ENCODE data around the gene HAO1. TPM values are rescaled to one million over a fixed set of nuclear protein-coding genes. Genes with fewer than 3 reads are reported as not detected.

HAO1 gene
- polyA plus RNA-seq, 1 of the 3 experiments (the other 2 are of a cell fraction), result not detected

DNA sequence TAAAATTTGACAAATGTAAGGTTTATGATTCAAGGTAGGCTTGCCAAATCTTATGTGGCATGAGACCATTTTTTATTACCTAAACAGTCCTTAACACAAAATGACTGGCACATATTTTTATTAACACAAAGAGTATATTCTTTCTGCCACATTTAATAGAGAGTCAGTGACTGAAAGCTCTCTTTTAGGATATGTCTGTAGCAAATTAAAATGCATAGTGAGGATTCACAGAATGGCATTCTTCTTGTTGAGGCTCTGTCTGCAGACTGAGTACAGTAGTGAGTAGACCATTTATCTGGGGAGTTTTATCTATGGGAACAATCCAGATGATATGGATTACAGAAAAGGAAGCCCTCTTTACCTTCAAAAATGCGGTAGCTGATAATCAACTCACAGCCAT lies 56.5 kb downstream of the HAO1 start:
- ChIA-PET CTCF (interaction anchor here (0.9 kb wide), 1 partner anchor 125 kb away, joined by 3 read pairs; no protein-coding TSS in a partner anchor), POLR2A (no interaction called here)

DNA sequence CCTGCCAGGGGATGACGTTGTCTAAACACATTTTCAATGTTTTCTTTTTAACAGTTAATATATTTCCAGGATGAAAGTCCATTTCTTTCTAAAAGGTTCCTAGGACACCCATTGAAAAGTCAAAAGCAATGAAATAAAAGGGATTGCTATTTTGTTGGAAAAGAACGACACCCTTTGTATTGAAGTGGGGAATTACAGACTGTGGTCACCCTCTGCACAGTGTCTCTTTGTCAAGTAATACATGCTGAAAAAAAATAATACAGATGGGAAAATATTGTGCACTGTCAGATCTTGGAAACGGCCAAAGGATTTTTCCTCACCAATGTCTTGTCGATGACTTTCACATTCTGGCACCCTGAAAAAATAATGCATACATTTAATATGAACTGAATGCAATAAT lies 56.9 kb downstream of the HAO1 start:
- no peaks in the 10 kb centered on the region for H3K9me3 ChIP-seq
- no peaks in the 10 kb centered on the region for H3K4me1 ChIP-seq (ENCODE audit: control insufficient read depth in 1 of 2, insufficient read depth in 2 of 2, low read depth in 1 of 2, low read length in 1 of 2)
- CTCF ChIA-PET, result interaction anchor here (0.9 kb wide), 1 partner anchor 126 kb away, joined by 3 read pairs; no protein-coding TSS in a partner anchor
- H3K9ac ChIP-seq, result no peak overlapping the region
- peaks cover 5% of the 10 kb centered on the region; the same call in 1 of the 2 replicates for H3K27me3 ChIP-seq (ENCODE audit: insufficient read depth)
- 12% methylated on average over 4 of the region's 4 CpGs for WGBS (ENCODE audit: low lambda C conversion rate)
- no peaks in the 10 kb centered on the region for H3K79me2 ChIP-seq (ENCODE audit: insufficient read depth)
- H3K27ac ChIP-seq (ENCODE audit: low read depth in 2 of 2, low read length in 1 of 2), result no peak overlapping the region
- H4K20me1 ChIP-seq (ENCODE audit: insufficient read depth), result no peaks in the 10 kb centered on the region
- H2AFZ ChIP-seq (ENCODE audit: low read depth), result no peak overlapping the region
- no peak overlapping the region for H3K4me3 ChIP-seq (ENCODE audit: low read depth in 2 of 2, low read length in 1 of 2)
- H3F3A ChIP-seq (replicated peaks; ENCODE audit: insufficient read depth), result no peaks in the 10 kb centered on the region
- TF ChIP-seq PBX3 (IDR thresholded peaks at IDR 0.05), result no peak
- TF ChIP-seq, protein P1, sequence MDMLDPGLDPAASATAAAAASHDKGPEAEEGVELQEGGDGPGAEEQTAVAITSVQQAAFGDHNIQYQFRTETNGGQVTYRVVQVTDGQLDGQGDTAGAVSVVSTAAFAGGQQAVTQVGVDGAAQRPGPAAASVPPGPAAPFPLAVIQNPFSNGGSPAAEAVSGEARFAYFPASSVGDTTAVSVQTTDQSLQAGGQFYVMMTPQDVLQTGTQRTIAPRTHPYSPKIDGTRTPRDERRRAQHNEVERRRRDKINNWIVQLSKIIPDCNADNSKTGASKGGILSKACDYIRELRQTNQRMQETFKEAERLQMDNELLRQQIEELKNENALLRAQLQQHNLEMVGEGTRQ (IDR thresholded peaks at IDR 0.05; ENCODE audit: borderline replicate concordance, low read depth, low read length), result no peak
- no peak for TF ChIP-seq RCOR1 (IDR thresholded peaks at IDR 0.05; ENCODE audit: low read length)
- TF ChIP-seq REST (IDR thresholded peaks at IDR 0.05; ENCODE audit: low read depth, low read length), result no peak
- no peak for TF ChIP-seq GATA2 (CRISPR knock-in tag; IDR thresholded peaks at IDR 0.05)
- no peak for TF ChIP-seq SMC3 (IDR thresholded peaks at IDR 0.05; ENCODE audit: low read depth, low read length)
- no peak for TF ChIP-seq ELF1 (IDR thresholded peaks at IDR 0.05)
- no peaks in the 10 kb centered on the region for H3K36me3 ChIP-seq (replicated peaks in 1 of 2; ENCODE audit: control insufficient read depth in 1 of 2, insufficient read depth in 2 of 2, low read length in 1 of 2)
- no peak for DNase-seq
- no peak overlapping the region for H3K4me2 ChIP-seq
- POLR2A ChIA-PET, result no interaction called here
- no peaks in the 10 kb centered on the region for H3K9me2 ChIP-seq

More for the DNA sequence above, 56.5 kb downstream of the HAO1 start:
- DNase-seq, result no peak
- Histone ChIP-seq H3F3A (replicated peaks; ENCODE audit: insufficient read depth) (no peaks in the 10 kb centered on the region), H4K20me1 (ENCODE audit: insufficient read depth) (no peaks in the 10 kb centered on the region), H3K9me3 (no peaks in the 10 kb centered on the region), H3K27ac (ENCODE audit: low read depth in 2 of 2, low read length in 1 of 2) (no peak overlapping the region), H3K4me3 (ENCODE audit: low read depth in 2 of 2, low read length in 1 of 2) (no peak overlapping the region), H2AFZ (ENCODE audit: low read depth) (no peak overlapping the region), H3K79me2 (ENCODE audit: insufficient read depth) (no peaks in the 10 kb centered on the region), H3K4me1 (ENCODE audit: control insufficient read depth in 1 of 2, insufficient read depth in 2 of 2, low read depth in 1 of 2, low read length in 1 of 2) (no peaks in the 10 kb centered on the region), H3K9ac (no peak overlapping the region), H3K9me2 (no peaks in the 10 kb centered on the region), H3K27me3 (ENCODE audit: insufficient read depth) (peaks cover 5% of the 10 kb centered on the region; the same call in 1 of the 2 replicates), H3K4me2 (no peak overlapping the region), H3K36me3 (replicated peaks in 1 of 2; ENCODE audit: control insufficient read depth in 1 of 2, insufficient read depth in 2 of 2, low read length in 1 of 2) (no peaks in the 10 kb centered on the region)
- TF ChIP-seq YY1 (IDR thresholded peaks at IDR 0.05; ENCODE audit: low read depth) (no peak), TCF12 (IDR thresholded peaks at IDR 0.05) (no peak)
- WGBS (ENCODE audit: low lambda C conversion rate), result 22% methylated on average over 1 of the region's 1 CpG

Measured in SK-N-SH (cell line).